Measurements from ENCODE around the gene UGGT1.

Gene UGGT1

GRCh38 chr2:128214866-128215460 is 124.0 kb downstream of the UGGT1 start:
- no peaks in the 10 kb centered on the region for H3K27me3 Mint-ChIP-seq
- no peaks in the 10 kb centered on the region for H3K9me3 Mint-ChIP-seq
- H3K36me3 Mint-ChIP-seq, result no peaks in the 10 kb centered on the region
- peaks cover 5% of the 10 kb centered on the region for H3K4me1 Mint-ChIP-seq
- no peak overlapping the region for H3K27ac Mint-ChIP-seq
- no peak overlapping the region for H3K4me3 Mint-ChIP-seq

- Mint-ChIP-seq H3K9me3 (no peaks in the 10 kb centered on the region), H3K27ac (no peak overlapping the region), H3K4me1 (peaks cover 5% of the 10 kb centered on the region), H3K4me3 (no peak overlapping the region), H3K36me3 (no peaks in the 10 kb centered on the region), H3K27me3 (no peaks in the 10 kb centered on the region)
Measured at GRCh38 chr2:128215897-128216642, 125.1 kb downstream of the UGGT1 start.

DNA sequence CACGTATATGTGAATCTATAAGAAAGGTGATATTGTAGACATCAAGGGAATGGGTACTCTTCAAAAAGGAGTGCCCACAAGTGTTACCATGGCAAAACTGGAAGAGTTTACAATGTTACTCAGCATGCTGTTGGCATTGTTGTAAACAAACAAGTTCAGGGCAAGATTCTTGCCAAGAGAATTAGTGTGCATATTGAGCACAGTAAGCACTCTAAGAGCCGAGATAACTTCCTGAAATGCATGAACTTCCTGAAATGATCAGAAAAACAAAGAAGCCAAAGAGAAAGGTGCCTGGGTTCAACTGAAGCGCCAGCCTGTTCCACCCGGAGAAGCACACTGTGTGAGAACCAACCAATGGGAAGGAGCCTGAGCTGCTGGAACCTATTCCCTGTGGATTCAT is 126.7 kb downstream of the UGGT1 start:
- no peak overlapping the region for H3K4me3 Mint-ChIP-seq
- H3K9me3 Mint-ChIP-seq, result no peaks in the 10 kb centered on the region
- no peak overlapping the region for H3K27ac Mint-ChIP-seq
- H3K4me1 Mint-ChIP-seq, result peaks cover 5% of the 10 kb centered on the region
- H3K36me3 Mint-ChIP-seq, result no peaks in the 10 kb centered on the region
- H3K27me3 Mint-ChIP-seq, result no peaks in the 10 kb centered on the region

GRCh38 chr2:128219891-128220290 is 128.9 kb downstream of the UGGT1 start:
- Mint-ChIP-seq H3K27me3 (no peaks in the 10 kb centered on the region), H3K4me1 (peaks cover 5% of the 10 kb centered on the region), H3K36me3 (no peaks in the 10 kb centered on the region), H3K9me3 (no peaks in the 10 kb centered on the region), H3K27ac (no peak overlapping the region), H3K4me3 (no peak overlapping the region)

- no peak overlapping the region for H3K27ac Mint-ChIP-seq
- H3K4me1 Mint-ChIP-seq, result no peaks in the 10 kb centered on the region
- no peak overlapping the region for H3K4me3 Mint-ChIP-seq
- no peaks in the 10 kb centered on the region for H3K36me3 Mint-ChIP-seq
- H3K27me3 Mint-ChIP-seq, result no peaks in the 10 kb centered on the region
- no peaks in the 10 kb centered on the region for H3K9me3 Mint-ChIP-seq
Measured at GRCh38 chr2:128227862-128228261, 136.9 kb downstream of the UGGT1 start.

DNA sequence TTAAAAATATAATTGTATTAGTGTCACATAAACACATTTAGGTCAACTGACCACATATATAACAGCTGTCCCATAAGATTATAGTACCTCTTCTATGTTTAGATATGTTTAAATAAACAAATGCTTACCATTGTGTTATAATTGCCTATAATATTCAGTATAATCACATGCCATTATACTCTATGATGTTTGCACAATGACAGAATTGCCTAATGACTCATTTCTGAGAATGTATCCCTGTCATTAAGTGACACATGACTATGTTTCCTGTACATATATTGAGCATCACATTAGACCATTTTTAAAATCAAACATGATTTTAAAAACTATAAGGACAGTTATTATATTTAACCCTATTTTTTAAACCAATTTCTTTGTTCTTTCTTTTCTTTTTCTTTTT is 137.9 kb downstream of the UGGT1 start:
- Mint-ChIP-seq H3K27me3 (no peaks in the 10 kb centered on the region), H3K9me3 (no peaks in the 10 kb centered on the region), H3K36me3 (no peaks in the 10 kb centered on the region), H3K27ac (no peak overlapping the region), H3K4me3 (no peak overlapping the region), H3K4me1 (peaks cover 4% of the 10 kb centered on the region)

DNA sequence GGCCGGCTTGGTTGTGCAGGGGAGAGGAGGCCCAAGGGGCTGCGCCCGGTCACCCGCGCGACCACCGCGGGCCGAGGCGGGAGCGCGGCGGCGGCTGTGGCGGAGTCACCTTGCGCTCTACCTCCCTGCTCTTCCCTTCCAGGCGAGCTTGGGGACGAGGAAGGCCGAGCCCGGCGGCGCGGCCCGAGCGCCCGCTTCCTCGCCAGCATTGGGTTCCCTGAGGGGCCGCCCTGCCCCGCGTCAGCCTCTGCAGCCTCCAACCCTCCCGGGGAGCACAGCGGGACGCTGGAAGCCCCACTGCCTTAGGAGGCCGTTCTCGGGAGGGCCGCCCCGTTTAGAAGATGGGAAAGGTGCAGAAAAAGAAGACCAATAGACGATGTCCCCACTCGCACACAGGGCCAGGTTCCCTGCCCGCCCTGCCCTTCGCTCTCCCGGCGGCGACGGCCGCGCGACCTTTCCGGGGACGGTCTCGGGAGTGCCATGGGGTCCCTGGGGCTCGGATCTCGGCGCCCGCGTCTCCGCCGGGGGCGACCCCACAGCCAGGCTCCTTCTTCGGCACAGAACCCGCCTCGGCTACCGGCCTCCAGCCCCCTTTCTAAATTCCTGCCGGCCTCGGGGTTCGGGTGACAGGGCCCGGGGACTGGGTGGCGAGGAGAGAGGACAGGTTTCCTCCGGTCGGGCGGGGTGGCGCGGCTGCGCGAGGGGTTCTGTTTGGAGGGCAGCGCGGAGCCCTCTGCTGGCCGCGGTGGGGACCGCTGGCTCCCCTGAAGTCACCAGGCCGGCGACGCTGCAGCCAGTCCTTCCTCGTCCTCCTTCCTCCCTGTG is 142.2 kb downstream of the UGGT1 start:
- Mint-ChIP-seq H3K36me3 (no peaks in the 10 kb centered on the region), H3K4me3 (peak overlapping the region; percentile 84), H3K27ac (no peak overlapping the region), H3K27me3 (no peaks in the 10 kb centered on the region), H3K9me3 (no peaks in the 10 kb centered on the region), H3K4me1 (peaks cover 4% of the 10 kb centered on the region)

DNA sequence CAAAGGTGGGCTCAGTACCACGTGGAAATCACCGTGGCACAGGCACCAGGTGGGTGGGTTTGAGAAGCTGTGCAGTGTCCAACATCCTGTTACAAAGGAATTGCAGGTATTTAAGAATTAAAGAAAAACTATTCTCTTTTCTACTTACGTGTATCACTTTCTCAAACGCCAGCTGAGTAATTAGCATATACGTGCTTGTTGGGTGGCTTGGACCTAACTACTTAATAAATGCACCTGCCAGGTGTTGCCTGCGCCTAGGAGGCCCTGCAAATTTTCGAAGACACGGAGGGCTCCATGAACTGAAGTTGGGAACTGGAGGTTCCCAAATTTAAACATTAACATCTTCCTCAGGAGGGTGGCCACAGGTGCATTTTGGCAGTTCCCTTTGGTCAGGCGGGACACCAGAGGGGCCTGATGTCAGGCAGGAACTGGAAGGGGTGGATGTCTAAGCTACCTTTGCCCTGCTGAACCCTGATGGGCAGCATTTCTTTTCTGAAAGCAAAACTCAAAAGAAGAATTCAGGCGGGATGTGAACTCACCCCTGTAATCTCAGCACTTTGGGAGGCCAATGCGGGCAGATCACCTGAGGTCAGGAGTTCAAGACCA is 142.9 kb downstream of the UGGT1 start:
- Mint-ChIP-seq H3K36me3 (no peaks in the 10 kb centered on the region), H3K27ac (no peak overlapping the region), H3K4me1 (peaks cover 4% of the 10 kb centered on the region), H3K9me3 (no peaks in the 10 kb centered on the region), H3K4me3 (peak overlapping the region; percentile 84), H3K27me3 (no peaks in the 10 kb centered on the region)

DNA sequence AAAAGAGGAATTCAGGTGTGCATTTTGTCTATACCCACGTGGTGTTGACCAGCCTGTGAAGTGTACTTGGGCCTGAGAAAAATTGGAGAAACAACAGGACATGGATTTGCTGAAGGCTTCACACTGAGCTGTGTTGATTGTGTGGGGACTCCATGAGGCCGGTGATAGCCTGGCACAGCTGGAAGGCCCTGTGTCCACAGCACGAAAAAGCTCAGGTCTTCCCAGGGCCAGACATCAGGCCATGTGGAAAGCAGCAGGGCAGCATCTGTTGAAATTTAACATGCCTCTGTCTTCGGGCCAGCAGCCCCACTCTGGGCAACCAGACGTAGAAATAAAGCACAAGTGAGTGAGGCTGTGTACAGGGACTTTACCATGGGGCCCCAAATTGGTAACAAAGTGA is 143.6 kb downstream of the UGGT1 start:
- Mint-ChIP-seq H3K27me3 (no peaks in the 10 kb centered on the region), H3K27ac (no peak overlapping the region), H3K9me3 (no peaks in the 10 kb centered on the region), H3K4me1 (peaks cover 4% of the 10 kb centered on the region), H3K36me3 (no peaks in the 10 kb centered on the region), H3K4me3 (no peak overlapping the region)

GRCh38 chr2:128235581-128235980 is 144.6 kb downstream of the UGGT1 start:
- Mint-ChIP-seq H3K36me3 (no peaks in the 10 kb centered on the region), H3K4me1 (peaks cover 4% of the 10 kb centered on the region), H3K27me3 (no peaks in the 10 kb centered on the region), H3K9me3 (no peaks in the 10 kb centered on the region), H3K27ac (no peak overlapping the region), H3K4me3 (no peak overlapping the region)

DNA sequence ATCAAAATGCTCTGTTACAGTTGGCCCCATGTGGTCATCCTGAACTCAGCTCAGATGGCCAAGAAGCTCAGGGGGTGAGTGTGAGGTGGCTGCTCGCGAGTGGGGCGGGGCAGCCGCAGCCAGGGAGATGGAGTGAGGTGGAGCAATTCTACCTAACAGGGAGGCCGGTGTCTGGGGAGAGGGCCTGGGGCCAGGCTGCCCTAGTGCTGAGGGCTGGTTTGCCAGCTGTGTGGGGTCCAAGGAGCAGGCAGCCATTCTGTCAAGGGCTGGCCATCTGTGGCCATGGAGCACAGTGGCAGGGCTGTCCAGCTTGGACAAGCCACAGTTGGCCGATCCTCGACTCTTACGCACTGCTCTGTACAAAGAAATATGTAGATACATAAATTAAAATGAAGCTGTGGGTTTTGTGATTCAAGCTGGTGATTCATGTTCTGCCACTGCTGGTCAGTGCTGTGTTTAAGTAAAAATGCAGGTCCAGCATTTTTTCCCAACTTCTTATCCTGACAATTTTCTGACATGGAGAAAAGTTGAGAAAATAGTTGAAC is 145.6 kb downstream of the UGGT1 start:
- Mint-ChIP-seq H3K36me3 (no peaks in the 10 kb centered on the region), H3K27ac (no peak overlapping the region), H3K4me3 (no peak overlapping the region), H3K4me1 (peaks cover 4% of the 10 kb centered on the region), H3K9me3 (no peaks in the 10 kb centered on the region), H3K27me3 (no peaks in the 10 kb centered on the region)

DNA sequence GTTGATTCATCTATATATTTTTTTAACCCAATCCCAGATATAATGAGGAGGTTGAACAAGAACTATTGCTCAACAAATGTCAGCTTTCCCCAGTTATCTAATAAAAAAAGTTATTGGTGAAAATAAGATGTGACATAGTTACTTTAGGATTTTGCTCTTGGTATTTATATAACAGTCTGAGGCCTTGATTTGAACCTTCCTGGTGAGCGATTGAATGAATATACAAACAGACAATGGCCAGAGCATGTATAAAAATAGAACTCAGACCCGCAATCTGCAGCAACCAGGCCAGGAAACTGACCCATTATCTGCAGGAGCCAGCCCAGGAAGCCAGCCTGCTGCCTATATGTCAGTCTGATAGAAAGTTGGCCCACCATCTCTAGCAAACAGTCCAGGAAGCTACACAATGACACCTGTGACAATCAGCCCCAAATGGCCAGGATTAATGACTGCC is 146.1 kb downstream of the UGGT1 start:
- Mint-ChIP-seq H3K27ac (no peak overlapping the region), H3K36me3 (no peaks in the 10 kb centered on the region), H3K27me3 (no peaks in the 10 kb centered on the region), H3K4me3 (no peak overlapping the region), H3K4me1 (peaks cover 4% of the 10 kb centered on the region), H3K9me3 (no peaks in the 10 kb centered on the region)

DNA sequence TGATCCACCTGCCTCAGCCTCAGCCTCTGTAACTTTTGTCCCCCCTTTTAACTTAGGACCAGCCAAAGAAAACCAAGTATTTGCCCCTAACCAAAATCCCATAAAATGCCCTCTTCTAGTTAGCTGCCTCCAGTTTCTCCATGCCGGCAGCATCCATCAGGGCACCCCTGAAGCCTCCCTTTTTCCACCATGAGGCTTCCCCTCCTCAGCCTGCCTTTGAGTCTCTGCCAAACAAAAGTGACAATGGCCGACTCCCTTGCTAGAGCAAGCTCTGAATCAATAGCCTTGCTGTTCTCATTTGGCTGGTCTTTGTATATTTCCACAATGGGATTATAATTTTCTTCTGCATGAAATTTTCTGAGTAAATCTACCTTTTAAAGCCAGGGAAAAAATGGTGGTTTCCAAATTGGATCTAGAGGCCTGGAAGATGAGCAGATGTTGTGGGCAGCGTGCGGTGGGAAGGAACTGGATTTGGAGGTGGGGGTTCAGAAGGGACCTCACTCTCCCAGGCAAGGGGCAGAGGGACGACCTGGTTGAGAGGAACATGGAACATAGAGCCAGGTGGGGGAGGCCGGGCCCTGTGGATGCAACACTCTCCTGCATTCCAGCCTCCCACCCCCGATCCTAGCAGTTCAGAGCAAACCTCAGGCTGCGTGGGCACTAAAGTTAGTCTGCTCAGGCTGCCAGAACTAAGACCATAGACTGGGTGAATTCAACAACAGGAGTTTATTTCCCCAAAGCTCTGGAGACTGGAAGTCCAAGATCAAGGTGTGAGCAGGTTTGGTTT is 147.1 kb downstream of the UGGT1 start:
- no peaks in the 10 kb centered on the region for H3K36me3 Mint-ChIP-seq
- H3K9me3 Mint-ChIP-seq, result no peaks in the 10 kb centered on the region
- no peak overlapping the region for H3K27ac Mint-ChIP-seq

DNA sequence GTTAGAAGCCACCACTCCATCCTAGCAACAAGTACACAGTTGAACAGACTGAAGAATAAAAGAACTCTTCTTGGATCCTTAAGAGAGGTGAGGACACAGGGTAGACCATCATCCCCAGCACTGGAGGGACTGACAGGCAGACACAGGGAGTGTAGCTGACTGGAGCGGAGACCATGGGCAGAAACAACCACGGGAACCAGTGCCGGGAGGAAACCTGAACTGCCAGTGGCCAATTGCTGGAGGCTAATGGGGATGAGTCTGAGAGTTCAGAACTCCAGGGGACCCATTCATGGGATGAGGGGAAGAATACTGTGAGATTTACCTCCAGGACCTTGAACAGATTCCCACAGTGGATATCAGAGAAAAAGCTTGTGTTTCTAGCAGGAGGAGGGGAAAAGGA is 150.9 kb downstream of the UGGT1 start:
- Mint-ChIP-seq H3K9me3 (no peaks in the 10 kb centered on the region), H3K4me1 (peaks cover 11% of the 10 kb centered on the region), H3K27ac (no peak overlapping the region), H3K4me3 (no peak overlapping the region), H3K36me3 (no peaks in the 10 kb centered on the region), H3K27me3 (no peaks in the 10 kb centered on the region)

More for the DNA sequence above, 147.1 kb downstream of the UGGT1 start:
- Mint-ChIP-seq H3K4me3 (no peak overlapping the region), H3K4me1 (peaks cover 4% of the 10 kb centered on the region), H3K27me3 (no peaks in the 10 kb centered on the region)
